Measurements from ENCODE around the gene ADRM1. TPM values are rescaled to one million over a fixed set of nuclear protein-coding genes. Genes with fewer than 3 reads are reported as not detected.

Gene ADRM1
- total and polyA plus RNA-seq, 2 experiments from 2014 or later, result 206 to 243 TPM

- no peaks in the 10 kb centered on the region for H4K20me1 ChIP-seq (replicated peaks; ENCODE audit: insufficient read depth)
- no peak overlapping the region for H2AFZ ChIP-seq
- no peaks in the 10 kb centered on the region for H3K27me3 ChIP-seq (ENCODE audit: insufficient read depth)
- H3K4me1 ChIP-seq (ENCODE audit: insufficient read depth), result no peaks in the 10 kb centered on the region
- H3K27ac Mint-ChIP-seq, result no peak overlapping the region
- peaks cover 9% of the 10 kb centered on the region for H3K27me3 Mint-ChIP-seq (ENCODE audit: insufficient read depth, low read depth, poor library complexity)
- H3K9me2 ChIP-seq (ENCODE audit: insufficient read depth), result no peaks in the 10 kb centered on the region
- no peak overlapping the region for H3K4me3 Mint-ChIP-seq
- H3K27ac ChIP-seq (ENCODE audit: low read depth), result no peak overlapping the region
- TF ChIP-seq NANOG (IDR thresholded peaks at IDR 0.05; ENCODE audit: borderline replicate concordance) (no peak), CTCF (conservative IDR thresholded peaks at IDR 0.05; ENCODE audit: low read depth in 2 of 2) (no peak), JUNB (IDR thresholded peaks at IDR 0.05; ENCODE audit: unreplicated experiment) (no peak), EZH2phosphoT487 (IDR thresholded peaks at IDR 0.05; ENCODE audit: unreplicated experiment) (no peak), EZH2 (IDR thresholded peaks at IDR 0.05; ENCODE audit: low read depth, unreplicated experiment) (no peak), ETS1 (IDR thresholded peaks at IDR 0.05) (no peak), POLR2AphosphoS5 (IDR thresholded peaks at IDR 0.05; ENCODE audit: low read depth) (no peak), CREB1 (CRISPR knock-in tag; IDR thresholded peaks at IDR 0.05; ENCODE audit: low read depth) (no peak), STAT1 (IDR thresholded peaks at IDR 0.05; ENCODE audit: unreplicated experiment) (no peak), ZNF114 (CRISPR knock-in tag; IDR thresholded peaks at IDR 0.05) (no peak), ZNF331 (CRISPR knock-in tag; IDR thresholded peaks at IDR 0.05; ENCODE audit: low read depth) (no peak)
- TF ChIP-seq, protein P1, sequence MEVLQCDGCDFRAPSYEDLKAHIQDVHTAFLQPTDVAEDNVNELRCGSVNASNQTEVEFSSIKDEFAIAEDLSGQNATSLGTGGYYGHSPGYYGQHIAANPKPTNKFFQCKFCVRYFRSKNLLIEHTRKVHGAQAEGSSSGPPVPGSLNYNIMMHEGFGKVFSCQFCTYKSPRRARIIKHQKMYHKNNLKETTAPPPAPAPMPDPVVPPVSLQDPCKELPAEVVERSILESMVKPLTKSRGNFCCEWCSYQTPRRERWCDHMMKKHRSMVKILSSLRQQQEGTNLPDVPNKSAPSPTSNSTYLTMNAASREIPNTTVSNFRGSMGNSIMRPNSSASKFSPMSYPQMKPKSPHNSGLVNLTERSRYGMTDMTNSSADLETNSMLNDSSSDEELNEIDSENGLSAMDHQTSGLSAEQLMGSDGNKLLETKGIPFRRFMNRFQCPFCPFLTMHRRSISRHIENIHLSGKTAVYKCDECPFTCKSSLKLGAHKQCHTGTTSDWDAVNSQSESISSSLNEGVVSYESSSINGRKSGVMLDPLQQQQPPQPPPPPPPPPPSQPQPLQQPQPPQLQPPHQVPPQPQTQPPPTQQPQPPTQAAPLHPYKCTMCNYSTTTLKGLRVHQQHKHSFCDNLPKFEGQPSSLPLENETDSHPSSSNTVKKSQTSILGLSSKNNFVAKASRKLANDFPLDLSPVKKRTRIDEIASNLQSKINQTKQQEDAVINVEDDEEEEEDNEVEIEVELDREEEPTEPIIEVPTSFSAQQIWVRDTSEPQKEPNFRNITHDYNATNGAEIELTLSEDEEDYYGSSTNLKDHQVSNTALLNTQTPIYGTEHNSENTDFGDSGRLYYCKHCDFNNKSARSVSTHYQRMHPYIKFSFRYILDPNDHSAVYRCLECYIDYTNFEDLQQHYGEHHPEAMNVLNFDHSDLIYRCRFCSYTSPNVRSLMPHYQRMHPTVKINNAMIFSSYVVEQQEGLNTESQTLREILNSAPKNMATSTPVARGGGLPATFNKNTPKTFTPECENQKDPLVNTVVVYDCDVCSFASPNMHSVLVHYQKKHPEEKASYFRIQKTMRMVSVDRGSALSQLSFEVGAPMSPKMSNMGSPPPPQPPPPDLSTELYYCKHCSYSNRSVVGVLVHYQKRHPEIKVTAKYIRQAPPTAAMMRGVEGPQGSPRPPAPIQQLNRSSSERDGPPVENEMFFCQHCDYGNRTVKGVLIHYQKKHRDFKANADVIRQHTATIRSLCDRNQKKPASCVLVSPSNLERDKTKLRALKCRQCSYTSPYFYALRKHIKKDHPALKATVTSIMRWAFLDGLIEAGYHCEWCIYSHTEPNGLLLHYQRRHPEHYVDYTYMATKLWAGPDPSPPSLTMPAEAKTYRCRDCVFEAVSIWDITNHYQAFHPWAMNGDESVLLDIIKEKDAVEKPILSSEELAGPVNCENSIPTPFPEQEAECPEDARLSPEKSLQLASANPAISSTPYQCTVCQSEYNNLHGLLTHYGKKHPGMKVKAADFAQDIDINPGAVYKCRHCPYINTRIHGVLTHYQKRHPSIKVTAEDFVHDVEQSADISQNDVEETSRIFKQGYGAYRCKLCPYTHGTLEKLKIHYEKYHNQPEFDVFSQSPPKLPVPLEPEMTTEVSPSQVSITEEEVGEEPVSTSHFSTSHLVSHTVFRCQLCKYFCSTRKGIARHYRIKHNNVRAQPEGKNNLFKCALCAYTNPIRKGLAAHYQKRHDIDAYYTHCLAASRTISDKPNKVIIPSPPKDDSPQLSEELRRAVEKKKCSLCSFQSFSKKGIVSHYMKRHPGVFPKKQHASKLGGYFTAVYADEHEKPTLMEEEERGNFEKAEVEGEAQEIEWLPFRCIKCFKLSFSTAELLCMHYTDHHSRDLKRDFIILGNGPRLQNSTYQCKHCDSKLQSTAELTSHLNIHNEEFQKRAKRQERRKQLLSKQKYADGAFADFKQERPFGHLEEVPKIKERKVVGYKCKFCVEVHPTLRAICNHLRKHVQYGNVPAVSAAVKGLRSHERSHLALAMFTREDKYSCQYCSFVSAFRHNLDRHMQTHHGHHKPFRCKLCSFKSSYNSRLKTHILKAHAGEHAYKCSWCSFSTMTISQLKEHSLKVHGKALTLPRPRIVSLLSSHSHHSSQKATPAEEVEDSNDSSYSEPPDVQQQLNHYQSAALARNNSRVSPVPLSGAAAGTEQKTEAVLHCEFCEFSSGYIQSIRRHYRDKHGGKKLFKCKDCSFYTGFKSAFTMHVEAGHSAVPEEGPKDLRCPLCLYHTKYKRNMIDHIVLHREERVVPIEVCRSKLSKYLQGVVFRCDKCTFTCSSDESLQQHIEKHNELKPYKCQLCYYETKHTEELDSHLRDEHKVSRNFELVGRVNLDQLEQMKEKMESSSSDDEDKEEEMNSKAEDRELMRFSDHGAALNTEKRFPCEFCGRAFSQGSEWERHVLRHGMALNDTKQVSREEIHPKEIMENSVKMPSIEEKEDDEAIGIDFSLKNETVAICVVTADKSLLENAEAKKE (CRISPR knock-in tag; IDR thresholded peaks at IDR 0.05), result no peak
- TF ChIP-seq, protein P2, sequence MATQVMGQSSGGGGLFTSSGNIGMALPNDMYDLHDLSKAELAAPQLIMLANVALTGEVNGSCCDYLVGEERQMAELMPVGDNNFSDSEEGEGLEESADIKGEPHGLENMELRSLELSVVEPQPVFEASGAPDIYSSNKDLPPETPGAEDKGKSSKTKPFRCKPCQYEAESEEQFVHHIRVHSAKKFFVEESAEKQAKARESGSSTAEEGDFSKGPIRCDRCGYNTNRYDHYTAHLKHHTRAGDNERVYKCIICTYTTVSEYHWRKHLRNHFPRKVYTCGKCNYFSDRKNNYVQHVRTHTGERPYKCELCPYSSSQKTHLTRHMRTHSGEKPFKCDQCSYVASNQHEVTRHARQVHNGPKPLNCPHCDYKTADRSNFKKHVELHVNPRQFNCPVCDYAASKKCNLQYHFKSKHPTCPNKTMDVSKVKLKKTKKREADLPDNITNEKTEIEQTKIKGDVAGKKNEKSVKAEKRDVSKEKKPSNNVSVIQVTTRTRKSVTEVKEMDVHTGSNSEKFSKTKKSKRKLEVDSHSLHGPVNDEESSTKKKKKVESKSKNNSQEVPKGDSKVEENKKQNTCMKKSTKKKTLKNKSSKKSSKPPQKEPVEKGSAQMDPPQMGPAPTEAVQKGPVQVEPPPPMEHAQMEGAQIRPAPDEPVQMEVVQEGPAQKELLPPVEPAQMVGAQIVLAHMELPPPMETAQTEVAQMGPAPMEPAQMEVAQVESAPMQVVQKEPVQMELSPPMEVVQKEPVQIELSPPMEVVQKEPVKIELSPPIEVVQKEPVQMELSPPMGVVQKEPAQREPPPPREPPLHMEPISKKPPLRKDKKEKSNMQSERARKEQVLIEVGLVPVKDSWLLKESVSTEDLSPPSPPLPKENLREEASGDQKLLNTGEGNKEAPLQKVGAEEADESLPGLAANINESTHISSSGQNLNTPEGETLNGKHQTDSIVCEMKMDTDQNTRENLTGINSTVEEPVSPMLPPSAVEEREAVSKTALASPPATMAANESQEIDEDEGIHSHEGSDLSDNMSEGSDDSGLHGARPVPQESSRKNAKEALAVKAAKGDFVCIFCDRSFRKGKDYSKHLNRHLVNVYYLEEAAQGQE (IDR thresholded peaks at IDR 0.05; ENCODE audit: unreplicated experiment), result no peak
- H3K4me3 ChIP-seq, result no peak overlapping the region
- no peaks in the 10 kb centered on the region for H3K79me2 ChIP-seq (replicated peaks; ENCODE audit: insufficient read depth)
- no peaks in the 10 kb centered on the region for H3K9me3 Mint-ChIP-seq
- ATAC-seq, result no peak
- DNase-seq (ENCODE audit: low spot score), result no peak
- H3K4me2 ChIP-seq, result no peak overlapping the region
- H3F3A ChIP-seq (replicated peaks; ENCODE audit: low read depth), result 0 out of 2 replicates have a peak, but pooled peaks cover 3% of the 10 kb centered on the region
- 0 out of 2 replicates have a peak, but pooled peaks cover 5% of the 10 kb centered on the region for H3K36me3 ChIP-seq (ENCODE audit: insufficient read depth)
- no peaks in the 10 kb centered on the region for H3K4me1 Mint-ChIP-seq
- H3K36me3 Mint-ChIP-seq (ENCODE audit: low read depth), result peaks cover 24% of the 10 kb centered on the region
These were observed 15.7 kb upstream of the ADRM1 start for GRCh38 chr20:62287129-62287528.

All from GM23338 (cell line).